ENCODE measurements around the gene MACO1.

MACO1 gene

DNA sequence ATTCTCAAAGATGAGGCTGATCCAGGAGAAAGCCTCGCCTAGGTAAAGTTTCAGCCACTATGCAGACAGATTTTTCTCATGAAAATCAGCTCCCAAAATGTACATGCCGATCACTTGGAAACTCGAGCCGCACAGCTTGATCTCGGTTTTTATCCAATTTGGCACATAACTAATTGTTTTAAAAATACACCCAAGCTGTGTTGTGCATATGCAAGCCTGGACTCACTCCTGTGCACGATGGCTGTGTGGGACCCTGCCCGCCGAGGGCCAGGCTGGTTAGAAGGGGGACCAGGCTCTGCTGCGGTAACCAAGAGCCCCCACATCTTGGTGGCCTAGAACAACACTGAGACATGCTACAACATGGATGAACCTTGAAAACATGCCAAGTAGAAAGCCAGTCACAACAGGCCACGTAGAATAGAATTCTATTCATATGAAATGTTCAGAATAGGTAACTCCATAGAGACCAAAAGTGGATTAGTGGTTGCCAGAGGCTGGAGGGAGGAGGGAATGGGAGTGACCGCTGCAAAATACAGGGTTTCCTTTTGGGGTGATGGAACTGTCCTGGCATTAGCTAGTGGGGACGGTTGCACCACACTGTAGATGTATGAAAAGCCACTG lies 96.6 kb downstream of the MACO1 start:
- no peak for DNase-seq

DNA sequence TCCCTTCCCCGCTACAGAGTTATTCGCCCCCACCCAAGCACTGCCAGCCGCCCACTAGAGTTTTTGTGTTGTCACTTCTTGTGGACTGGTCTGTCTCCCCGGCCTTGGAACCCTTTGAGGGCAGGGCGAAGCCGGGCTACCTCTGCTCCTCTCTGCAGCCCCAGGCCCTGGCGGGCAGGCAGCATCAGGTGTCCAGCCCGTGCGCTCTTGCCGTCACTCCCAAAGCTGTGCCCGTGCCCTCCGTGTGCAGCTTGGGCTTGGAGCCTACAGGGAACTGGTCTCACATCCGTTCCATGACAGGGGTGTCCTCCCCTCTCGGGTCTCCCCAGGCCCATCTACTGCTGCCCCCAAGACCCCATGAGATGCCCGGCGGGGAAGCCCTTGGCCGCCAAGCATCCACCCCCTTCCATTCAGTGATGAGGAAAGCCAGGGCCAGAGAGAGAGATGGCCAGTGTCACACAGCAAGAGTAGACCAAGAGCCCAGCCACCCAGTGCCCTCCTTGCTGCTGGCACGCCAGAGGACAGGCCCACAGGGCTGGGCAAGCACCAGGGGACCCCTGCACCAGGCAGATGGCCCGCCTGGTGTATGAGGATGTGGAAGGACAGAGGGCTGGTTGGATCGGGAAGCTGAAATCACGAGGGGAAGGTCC lies 97.4 kb downstream of the MACO1 start:
- no peak for DNase-seq

DNA sequence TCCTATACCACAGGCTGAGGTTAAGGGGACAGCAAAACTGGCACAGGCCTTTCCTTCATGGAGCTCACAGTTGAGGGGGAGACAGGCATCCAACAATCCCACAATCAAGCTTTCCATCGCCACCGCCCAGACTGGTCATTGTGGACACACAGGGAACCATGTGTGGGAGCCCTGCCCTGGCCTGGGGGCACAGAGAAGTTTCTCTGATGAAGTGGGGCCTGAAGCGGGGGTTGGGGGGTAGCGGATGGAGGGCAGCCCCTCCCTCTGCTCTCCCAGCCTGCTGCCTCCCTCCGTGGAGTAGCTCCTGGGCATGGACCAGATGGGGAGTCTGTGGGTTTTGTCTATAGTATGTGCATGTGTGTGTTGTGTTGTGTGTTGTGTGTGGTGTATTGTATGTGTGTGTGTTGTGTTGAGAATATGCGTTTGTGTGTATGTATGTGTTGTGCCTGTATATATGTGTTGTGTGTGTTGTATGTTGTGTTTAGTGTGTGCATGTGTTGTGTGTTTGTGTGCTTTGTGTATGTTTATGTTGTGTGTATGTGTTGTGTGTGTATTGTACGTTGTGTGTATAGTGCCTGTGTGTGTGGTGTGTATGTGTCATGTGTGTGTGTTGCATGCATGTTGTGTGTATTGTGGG lies 98.3 kb downstream of the MACO1 start:
- DNase-seq, result no peak

DNA sequence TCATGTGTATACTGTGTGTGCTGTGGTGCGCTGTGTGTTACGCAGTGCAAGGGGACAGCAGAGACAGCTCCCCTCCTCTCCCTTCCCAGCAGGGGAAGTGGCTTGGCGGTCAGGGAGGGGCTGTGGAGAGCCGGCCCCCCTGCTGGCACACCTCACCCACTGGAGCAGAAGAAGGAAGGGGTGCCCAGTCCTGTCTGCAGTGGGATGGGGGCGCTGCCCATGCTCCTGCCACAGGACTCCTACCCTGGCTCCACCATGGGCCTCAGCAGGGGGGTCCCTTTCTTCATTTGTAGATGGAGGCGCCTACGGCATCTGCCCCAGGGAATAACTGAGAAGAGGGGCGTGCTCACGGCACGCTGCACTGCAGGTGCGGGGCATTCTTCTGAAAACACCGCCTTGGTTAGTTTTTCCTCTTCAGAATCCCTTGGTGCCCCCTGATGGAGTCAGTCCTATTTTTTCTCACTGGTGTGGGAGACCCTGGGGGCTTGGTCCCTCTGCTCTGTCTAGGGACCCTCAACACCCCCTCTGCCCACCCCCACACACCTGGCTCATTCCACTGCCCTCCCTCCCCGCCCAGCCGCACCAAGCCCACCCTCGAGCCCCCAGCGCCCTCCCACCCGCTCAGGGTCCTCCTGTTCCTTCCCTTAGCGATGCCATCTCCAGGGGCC lies 99.0 kb downstream of the MACO1 start:
- no peak for DNase-seq

DNA sequence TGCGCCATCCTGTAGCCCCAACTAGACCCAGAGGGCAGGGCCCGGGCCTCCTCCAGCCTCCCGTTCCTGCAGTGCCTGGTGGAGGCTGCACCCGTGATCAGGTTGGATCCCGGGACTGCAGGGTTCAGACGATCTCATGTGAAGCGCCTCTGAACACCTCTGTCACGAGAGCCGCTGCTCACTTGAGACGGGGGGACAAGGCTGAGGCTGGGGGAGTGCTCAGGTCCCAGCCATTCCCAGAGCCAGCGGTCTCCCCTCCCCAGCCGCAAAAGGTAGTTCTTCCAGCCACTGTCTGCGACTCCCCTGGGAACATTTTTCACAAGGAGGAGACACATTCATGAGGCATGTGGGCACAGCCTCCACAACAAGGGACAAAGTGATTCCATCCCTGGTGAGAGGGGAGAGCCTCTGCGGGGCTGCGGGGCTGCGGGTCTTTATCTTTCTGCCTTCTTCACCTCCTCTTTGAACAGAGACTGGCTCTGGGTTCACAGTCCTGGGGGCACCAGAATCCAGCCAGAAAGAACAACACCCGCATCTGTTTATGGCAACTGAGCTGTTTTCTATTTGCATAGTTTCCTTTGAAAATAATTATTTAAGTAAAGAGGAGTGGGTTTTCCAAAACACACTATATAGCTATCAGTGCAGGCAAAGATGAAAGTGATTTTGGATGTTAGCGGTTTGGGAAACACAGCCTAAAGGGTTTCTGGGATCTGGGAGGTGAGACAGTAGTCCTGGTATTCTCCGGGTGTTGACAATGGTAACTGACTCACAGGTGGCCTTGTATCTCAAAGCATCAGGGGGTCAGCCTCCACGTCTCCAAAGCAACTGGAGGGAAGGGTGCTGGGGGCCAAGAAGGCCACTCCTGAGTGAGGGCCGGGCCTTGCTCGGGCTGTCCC lies 99.7 kb downstream of the MACO1 start:
- no peak for DNase-seq

DNA sequence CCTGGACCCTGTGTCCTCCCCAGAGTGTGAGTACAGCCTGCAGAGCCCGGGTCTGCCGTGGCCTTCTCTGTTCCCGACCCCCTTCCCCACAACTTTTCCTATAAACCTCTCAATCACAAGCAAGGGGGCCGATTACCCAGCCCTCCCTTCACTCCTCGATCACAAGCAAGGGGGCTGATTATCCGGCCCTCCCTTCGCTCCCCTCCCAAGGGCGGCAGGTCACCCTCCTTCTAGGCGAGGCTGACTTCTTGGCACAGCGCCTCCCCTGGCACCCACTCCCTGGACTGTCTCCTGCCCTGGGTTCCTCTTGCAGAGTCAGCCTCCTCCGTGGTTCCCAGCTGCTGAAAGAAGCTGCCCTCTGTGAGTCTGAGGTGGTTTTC lies 100.4 kb downstream of the MACO1 start:
- DNase-seq, result no peak

DNA sequence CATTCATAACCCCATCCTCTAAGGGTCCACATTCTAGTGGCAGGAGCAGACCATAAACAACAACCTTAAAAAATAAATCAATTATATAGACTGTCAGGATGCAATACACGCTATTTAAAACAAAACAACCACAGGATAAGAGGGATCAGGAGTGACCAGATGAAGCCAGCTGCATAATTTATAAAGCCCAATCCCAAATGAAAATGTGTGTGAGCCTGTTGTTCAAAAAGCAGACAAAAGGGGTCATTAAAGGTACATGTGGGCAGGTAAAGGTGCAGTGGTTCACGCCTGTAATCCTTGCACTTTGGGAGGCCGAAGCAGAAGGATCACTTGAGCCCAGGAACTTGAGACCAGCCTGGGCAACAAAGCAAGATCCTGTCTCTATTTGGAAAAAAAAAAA lies 102.3 kb downstream of the MACO1 start:
- no peak for DNase-seq

DNA sequence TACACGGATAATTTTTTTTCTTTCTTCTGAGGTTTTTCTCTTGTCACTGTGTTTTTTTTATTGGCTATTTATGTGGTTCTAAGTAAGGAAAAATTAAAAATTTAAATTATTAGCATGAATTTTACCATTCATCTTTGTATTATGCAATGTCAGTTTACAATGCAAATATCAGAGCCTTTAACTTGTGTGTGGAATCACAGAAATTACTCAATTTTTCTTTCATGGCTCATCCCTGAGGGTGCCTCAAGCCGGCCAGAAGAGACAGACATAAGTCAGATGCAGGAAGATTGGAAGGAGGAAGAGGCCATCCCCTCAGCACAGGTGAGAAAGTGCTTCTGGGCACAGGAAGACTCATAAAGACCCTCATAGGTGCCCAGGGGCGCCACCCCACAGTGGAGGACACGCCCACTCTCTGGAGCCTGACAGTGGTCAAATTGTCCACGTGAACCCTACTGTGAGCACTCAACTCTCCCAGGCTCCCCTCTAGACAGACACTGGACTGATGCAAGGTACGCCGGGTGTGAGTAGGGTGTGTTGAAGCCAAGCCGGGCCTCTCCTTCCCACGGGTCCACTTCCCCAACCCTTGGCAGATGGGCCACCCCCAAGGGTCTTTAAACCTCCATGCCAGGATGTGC lies 103.2 kb downstream of the MACO1 start:
- no peak for DNase-seq

DNA sequence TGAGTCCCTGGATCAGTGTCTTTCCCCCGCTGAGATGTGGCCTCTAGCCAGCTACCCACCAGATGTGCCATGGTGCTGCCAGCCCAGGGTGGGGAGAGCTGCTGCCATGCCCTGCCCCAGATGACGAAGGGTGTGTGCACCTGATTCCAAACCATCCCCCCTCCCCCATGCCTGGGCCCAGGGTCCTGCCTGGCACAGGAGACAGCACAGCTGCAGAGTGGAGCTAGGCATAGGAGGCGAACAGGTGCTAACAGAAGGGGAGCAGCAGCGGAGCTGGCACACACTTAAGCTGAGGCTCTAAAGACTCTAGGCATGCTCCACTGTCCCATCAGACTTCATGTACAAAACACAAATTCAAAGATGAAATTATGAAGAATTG lies 103.7 kb downstream of the MACO1 start:
- DNase-seq, result no peak

DNA sequence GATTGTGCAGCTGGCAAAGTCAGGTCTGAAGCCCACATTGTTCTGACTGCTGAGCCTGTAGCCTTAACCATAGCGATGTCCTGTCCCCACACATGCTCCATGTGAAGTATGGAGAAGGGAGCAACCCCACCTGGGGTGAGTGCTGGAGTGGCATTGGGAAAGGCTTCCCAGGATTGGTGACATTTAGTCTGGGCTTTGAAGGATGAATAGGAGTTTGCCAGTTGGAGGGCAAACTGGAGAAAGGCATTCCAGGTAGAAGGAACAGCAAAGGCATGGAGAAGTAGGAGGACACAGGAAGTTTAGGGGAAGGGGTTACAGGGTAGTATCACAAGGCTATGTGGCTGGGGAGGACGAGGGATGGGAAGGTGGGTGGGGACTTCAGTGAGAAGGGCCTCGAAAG lies 105.4 kb downstream of the MACO1 start:
- no peak for DNase-seq

DNA sequence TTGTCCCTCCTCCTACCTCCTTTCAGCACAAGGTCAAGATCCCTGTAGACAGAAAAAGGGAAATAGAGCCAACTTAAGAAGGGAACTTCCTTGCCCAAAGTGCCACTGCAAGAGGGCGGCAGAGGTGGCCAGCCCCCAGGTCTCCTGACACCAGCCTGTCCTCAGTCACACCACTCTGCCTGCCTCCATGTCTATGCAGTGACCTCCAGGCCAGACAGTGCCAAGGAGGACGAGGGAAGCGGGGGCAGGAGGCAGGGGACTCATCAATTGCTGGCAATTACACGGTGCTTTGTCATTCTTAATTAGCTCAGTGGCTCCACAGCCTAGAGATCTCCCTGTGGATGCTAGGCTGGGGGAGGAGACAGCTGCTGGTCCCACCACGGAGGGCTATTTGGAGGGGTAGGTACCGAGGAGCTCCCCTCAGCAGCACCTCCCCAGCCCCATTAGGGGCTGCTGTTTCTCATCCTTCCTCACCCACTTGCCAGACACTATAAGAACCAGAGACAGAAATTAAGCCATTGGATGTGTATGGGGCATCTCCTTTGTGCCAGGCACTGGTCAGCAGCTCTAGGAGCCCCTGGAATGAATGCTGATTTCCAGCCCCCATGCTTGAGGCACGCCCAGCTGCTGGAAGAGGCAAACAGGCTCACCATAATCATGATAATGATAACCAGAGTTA lies 106.6 kb downstream of the MACO1 start:
- DNase-seq, result no peak

DNA sequence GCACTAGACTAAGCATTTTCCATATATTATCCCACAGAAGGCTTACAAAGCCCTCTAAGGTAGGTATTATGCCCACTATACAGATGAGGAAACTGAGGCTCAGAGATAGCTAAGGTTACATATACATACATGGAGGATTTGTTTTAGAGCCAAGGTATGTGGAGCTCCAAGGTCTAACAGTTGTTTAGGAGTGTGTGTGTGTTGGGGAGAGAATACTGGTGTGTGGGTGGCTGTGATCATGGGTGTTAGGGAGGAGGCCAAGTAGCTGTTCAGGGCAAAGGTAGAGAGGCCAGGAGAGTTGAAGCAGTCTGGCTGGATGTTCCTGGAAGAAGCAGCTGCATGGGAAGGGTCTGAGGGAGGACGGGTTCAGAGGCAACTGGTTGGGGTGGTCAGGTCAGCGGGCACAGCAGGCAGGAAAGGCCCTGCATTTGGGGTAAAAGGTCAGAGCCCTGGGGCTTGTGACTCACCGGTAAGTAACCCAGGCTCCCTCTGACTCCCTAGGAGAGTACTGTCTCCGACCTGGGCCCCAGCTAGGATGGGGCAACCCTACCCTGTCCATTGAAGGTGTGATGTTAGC lies 107.6 kb downstream of the MACO1 start:
- DNase-seq, result no peak

DNA sequence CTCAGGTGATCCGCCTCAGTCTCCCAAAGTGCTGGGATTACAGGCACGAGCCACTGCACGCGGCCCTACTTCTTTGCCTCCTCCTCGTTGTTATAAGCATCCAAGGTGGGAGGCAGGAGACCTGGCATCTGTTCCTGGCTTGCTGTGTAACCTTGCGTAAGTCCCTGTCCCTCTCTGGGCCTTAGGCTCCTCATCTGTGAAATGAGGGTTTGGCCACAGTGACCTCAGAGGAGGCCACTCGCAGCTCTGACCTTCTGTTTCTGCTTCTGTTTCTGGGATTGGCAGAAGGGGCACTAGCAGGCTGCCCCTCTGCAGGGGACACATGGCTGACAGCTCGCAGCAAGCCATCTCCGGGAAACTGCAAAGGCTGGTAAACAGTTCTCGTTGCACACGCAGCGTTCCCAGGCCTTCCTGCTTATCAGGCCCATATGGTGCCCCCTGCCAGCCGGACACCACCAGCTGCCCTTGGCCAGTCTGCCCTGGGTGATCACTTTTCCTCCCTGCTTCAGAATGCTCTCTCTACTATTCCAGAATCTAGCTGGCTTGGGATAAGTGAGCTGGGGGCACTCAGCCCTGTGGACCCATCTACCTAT lies 110.1 kb downstream of the MACO1 start:
- no peak for DNase-seq

DNA sequence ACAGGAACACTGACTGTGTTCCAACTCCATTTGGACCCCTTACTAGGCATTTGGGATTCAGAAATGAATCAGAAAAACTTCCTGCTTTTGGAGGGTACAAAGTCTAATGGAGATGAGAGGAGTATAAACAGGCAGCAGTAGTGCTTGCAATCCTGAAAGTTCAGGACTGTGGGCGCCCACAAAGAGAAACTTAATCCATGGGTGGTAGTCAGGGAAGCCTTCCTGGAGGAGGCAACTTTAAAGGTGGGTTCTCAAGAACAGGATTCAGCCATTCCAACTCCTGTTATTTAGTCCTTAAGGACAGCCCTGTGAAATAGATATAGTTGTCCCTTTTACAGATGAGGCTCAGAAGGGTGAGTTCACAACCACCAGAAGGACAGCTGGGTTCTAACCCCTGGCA lies 110.7 kb downstream of the MACO1 start:
- DNase-seq, result no peak

DNA sequence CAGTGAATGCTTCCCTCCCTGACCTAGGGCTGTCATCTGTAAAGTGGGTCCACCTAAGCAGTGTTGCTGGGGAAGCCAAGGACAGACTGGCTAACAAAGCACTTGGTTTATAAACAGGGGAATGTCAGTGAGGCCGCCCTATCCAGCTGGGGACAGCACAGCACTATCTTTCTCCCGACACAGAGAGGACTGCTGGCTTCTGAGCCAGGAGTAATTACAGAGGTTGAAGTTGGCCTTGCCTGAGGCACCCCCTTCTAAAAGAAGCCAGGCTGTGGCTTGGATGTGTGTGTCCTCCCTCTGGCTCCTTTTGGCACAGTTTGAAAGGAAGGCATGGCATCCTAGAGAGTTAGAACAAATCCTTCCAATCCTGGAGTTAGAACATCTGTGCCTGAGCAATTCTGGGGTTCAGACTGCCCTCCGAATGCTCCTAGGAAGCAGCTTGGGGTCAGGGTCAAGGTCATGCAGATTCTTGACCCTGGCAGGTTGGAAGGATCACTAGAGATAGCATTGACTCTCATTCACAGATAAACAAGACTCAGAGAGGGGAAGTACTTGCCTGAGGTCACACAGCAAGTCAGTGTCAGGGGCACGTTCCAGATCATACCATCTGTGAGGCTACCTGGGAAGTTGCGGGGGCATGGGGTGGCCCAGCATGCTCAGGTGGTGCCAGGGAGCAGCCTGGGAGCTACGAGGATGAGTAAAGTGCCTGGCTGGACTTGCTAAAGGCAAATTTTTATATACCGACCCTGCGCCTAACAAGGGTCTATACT lies 111.4 kb downstream of the MACO1 start:
- no peak for DNase-seq

DNA sequence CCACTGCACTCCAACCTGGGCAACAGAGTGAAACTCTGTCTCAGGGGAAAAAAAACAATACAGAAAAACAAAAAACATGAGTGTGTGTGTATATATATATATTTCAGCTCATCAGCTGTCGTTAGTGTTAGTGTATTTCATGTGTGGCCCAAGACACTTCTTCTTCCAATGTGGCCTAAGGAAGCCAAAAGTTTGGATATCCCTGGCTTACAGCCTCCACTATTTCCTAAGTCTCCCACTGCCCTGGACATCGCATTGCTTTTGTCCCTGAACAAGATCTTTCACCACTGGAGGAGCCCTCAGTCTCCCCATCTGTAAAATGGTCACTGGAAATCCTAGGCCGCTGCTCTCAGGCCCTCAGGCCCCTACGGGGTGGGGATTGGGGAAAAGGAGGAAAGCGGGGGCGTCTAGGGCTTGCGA lies 112.3 kb downstream of the MACO1 start:
- no peak for DNase-seq

DNA sequence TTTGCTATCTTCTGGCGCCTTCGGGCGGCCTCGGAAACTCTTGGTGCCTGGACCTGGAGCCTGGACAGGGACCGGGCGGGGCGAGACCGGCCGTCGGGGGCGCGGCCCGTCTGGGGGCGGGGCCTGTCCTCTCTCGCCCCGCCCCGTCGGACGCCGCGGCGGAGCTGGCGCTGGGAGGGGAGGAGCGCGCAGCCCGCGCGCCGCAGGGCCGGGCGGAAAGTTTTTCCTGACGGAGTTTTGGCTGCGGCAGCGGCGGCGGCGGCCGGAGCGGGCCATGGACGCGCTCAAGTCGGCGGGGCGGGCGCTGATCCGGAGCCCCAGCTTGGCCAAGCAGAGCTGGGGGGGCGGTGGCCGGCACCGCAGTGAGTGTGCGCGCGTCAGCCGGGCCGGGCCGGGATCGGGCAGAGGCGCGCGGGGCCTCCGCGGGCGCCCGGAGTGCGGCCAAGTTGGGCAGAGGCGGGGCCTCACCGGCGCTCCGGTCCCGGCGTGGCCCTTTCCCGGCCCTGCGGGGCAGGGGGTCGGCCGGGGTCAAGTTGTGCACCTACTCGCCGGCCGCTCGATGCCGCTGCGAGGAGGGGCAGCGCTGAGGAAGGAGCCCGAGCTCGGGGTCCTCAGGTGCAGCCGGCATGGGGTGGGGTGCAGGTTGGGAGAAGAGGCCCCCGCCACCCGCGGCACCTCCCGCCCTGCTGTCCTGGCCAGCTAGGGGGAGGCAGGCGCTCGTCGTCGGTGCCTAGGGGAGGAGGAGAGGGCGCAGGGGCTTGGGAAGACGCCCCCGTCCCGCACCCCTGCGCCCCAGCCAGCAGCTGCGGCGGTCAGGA lies 112.9 kb downstream of the MACO1 start, which contains the start of gene LDLRAP1:
LDLRAP1 (plus strand) TSS at position 182 of the 818 bp plus-strand sequence; CDS start at position 275, 93 bp downstream.
- no peak for DNase-seq

DNA sequence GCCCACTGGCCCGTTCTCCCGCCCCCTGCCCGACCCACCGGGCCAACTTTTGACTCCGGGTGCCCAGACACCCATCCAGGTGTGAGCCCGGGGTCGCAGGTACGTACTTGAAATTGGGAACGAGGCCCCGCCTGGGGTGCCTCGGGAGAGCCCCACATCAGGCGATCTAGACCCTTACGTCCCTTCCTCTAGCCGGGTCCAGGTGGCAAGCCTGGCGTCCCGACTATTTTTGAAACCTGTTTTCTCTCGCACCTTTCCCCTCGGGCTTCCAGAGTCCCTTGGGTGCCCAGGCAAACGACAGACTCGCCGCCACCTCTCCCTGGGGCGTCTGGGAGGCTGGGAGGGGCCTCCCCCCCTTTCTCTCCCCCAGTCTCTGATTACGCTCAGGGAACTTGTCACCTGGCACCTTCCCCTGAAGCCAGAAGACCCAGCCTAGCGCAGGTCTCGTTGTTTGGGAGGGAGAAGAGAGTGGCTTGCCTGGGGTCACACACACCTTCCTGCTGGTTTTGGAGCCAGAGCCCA lies 113.6 kb downstream of the MACO1 start:
- DNase-seq, result no peak

DNA sequence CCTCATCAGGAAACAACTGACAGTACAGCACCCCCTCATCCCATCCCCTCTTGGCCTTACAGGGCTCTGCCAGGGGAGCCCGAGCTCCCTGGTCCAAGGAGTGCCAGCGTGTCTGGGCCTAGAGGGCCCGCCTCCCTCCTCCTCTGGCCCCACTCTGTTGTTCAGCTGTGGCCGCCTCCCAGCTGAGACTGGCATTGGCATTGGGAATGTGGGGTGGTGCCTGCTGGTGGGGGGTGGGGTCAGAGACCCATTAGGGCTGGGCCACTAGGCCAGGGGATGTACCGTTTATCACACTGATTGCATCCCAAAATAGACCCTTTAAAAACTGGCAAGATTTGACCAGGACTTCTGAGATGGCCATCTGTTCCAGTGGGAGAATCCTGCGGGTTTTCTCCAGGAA lies 114.1 kb downstream of the MACO1 start:
- DNase-seq, result no peak
